GM12864 (cell line): ENCODE results near the gene TKT.

Source experiments
- DNase-seq: peaks from one replicate; pipeline ENCODE4 v3.0.0-alpha.2; 2011; ENCODE audit warnings: low read depth
- H3K4me3 ChIP-seq: 2 replicates; pipeline ENCODE4 v1.5.1; 2011; ENCODE audit warnings: mild to moderate bottlenecking, low read depth, low read length, control low read depth
- CTCF ChIP-seq: IDR thresholded peaks from 2 replicates; pipeline ENCODE4 v1.5.1; 2011; ENCODE audit warnings: low read depth, mild to moderate bottlenecking, moderate library complexity, low read length, control low read depth, inconsistent platforms; ENCODE audit errors: missing control alignments

The TKT gene

GRCh38 chr3:53229606-53230005 lies 26.2 kb downstream of the TKT start:
- H3K4me3 ChIP-seq: no peak overlapping the region
- TF ChIP-seq CTCF: no peak
- no peak for DNase-seq

- DNase-seq: no peak
- no peak for TF ChIP-seq CTCF
- H3K4me3 ChIP-seq: no peak overlapping the region
Observed at GRCh38 chr3:53229171-53229570, 26.7 kb downstream of the TKT start.

DNA sequence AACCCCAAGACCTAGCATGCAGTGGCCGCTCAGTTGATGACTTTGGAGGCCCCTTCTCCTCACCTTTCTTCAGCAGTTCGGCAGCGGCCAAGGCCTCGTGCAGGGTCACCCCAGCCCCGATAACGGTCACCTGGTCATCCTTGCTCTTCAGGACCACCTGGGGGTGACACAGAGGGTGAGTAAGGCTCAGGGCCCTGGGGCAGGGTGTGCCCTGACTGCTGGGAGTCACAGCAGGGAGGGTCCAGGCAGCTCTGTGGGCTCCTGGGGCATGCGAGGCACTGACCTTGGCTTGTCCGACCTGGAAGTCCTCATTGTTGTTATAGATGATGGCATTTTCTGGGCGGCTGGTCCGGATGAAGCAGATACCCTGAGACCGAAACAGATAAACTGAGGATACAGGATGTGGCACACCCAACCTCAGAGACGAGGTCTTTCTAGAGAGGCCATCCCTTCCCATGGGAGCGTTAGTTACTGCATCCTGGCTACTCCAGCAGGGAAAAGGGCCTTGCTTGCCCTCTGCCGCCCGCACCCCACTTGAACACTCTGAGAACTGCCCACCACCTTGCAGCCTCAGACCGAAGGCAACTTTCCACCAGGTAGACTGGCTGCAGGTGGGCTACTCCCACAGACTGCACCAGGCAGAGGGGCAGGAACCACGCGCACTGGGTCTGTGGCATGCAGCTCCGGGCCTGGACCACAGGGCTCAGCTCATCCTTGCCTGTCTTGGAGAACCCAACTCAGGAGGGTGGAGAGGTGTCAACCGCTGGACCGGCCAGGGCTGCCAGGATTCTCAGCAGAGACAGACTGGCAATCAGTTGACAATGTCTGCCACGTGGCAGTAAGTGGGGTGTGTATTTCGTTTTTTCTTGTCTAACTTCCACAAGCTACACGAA lies 27.6 kb downstream of the TKT start:
- no peak for DNase-seq
- TF ChIP-seq CTCF: no peak
- H3K4me3 ChIP-seq: no peak overlapping the region

DNA sequence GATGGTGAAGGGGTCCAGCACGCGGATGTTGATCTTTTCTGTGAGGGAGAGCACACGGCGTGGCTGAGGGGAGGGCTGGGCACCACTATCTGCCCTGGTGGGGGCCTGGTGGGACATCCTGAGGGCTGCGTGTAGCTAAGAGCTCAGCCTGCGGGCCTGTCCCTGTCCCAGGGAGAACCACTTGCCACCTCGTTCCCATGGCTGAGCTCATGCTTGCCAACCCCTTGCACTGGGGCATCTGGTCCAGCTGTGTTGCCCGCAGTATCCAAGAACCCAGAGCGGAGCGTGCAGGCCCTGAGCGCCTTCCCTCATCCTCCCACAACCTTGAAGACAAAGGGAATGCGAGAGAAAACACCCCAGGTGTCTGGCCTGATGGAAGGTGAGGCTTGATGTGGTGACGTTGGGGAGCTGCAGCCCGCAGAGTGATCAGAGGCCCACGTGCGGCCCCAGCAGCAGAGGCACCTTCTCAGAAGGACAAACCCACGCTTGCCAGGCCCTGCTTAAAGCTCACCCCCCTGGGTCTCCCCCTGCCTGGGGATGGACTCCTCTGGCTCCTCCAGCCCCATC lies 28.9 kb downstream of the TKT start:
- no peak for TF ChIP-seq CTCF
- no peak overlapping the region for H3K4me3 ChIP-seq
- DNase-seq: no peak

DNA sequence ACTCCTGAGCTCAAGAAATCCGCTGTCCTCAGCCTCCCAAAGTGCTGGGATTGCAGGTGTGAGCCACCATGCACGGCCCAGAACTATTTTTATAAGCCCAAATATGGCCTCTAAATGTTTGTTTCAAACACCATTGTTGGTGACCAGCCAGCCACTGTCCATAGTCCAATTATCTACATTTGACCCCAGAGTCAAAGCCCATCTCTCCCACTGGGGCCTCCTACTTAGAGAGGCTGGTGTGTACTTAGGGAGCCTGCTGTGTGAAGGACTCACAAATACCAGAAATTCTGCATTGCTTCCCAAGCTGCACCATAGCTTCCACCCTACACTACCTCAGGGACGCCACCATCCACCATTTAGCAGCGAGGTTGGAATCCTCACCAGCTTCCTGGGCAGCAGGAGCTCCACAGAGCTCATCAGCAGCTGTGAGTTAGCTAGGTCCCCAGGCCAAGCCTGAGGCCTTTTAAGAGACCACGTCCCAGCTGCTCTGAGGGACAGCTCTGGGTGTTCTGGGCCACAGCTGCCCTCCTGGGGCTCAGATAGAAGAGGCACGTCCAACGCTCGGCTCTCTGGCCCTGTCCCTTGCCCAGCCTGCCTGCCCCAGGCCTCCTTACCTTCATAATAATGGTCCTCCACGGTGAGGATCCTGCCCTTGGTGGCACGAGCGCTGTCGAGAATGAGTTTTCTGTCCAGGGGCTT lies 29.5 kb downstream of the TKT start:
- no peak for DNase-seq
- TF ChIP-seq CTCF: no peak

GRCh38 chr3:53225651-53226050 lies 30.2 kb downstream of the TKT start:
- no peak for DNase-seq
- TF ChIP-seq CTCF: no peak
- no peak overlapping the region for H3K4me3 ChIP-seq

More for the DNA sequence above, 29.5 kb downstream of the TKT start:
- no peak overlapping the region for H3K4me3 ChIP-seq
